OCI-LY7 (cell line): ENCODE results near the gene KCNQ1OT1.

Experiments used
- EZH2phosphoT487 ChIP-seq: fragments of 200-600 bp; sonication (generic); IDR thresholded peaks from 2 replicates; pipeline ENCODE4 v1.6.1; 2018; ENCODE audit warnings: low read depth, borderline replicate concordance, mild to moderate bottlenecking, mixed run types, antibody characterized with exemption, low read length, moderate library complexity, mixed read lengths
- TF ChIP-seq, protein P1 (sequence below): fragments of 200-600 bp; sonication (generic); conservative IDR thresholded peaks from 2 replicates; pipeline ENCODE4 v1.5.1; 2014; ENCODE audit warnings: mild to moderate bottlenecking, antibody characterized with exemption, low read length, moderate library complexity, mixed read lengths

DNA sequence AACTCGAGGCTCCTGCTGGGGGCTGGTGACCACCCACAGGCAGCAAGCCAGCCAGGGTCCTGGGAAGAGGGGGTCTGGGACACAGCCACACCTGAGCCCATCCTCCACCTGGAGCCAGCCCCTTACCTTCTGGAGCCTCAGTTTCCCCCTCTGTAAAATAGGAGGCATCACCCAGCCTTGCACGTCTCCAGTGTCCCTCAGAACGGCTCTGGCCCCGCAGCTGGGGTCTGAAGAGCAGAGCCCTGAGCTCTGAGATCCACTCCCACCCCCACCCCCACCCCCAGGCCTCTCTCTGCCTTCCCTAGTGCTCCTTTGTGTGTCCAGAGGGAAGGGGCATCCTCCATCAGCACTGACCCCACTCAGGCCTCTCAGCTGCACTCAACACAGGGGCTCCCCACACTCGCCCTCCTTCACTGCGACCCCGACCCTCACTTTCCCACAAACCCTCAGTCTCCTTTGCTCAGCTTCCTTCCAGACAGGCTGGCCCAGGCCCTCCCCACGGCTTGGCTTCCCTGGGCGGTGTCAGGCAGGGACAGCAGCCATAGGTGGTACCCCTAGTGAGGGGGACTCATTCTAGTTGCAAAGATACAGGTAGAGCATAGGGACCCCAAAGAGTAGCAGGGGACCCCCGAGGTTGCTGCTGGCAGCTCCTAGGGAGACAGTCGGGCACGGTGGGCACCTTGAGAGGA is 33.3 kb upstream of the KCNQ1OT1 start:
- TF ChIP-seq, protein P1, sequence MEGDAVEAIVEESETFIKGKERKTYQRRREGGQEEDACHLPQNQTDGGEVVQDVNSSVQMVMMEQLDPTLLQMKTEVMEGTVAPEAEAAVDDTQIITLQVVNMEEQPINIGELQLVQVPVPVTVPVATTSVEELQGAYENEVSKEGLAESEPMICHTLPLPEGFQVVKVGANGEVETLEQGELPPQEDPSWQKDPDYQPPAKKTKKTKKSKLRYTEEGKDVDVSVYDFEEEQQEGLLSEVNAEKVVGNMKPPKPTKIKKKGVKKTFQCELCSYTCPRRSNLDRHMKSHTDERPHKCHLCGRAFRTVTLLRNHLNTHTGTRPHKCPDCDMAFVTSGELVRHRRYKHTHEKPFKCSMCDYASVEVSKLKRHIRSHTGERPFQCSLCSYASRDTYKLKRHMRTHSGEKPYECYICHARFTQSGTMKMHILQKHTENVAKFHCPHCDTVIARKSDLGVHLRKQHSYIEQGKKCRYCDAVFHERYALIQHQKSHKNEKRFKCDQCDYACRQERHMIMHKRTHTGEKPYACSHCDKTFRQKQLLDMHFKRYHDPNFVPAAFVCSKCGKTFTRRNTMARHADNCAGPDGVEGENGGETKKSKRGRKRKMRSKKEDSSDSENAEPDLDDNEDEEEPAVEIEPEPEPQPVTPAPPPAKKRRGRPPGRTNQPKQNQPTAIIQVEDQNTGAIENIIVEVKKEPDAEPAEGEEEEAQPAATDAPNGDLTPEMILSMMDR: no peak
- no peak for TF ChIP-seq EZH2phosphoT487
